Liver (tissue), 9 donors: ENCODE results near the gene MGST3. TPM values are rescaled to one million over a fixed set of nuclear protein-coding genes. Genes with fewer than 3 reads are reported as not detected.

Experiments
- DNase-seq: peaks from one replicate; pipeline ENCODE4 v3.0.0-alpha.2; 2017; ENCODE audit warnings: low spot score
- H3K27ac ChIP-seq, 2 donors: one replicate each; pipeline ENCODE4 v1.7.0; 2013; ENCODE audit warnings: inconsistent platforms in 2 of 2, low read length in 2 of 2, control low read depth in 1 of 2, low read depth in 1 of 2, mild to moderate bottlenecking in 1 of 2
- H3K27me3 ChIP-seq, 4 donors: one replicate each; pipeline versions ENCODE4 v1.6.1 to v1.7.0; 2013; ENCODE audit warnings: low read length in 3 of 4, inconsistent platforms in 1 of 4, mild to moderate bottlenecking in 1 of 4, moderate library complexity in 1 of 4; ENCODE audit not compliant: control insufficient read depth in 4 of 4, insufficient read depth in 4 of 4
- H3K36me3 ChIP-seq, 4 donors: one replicate each; pipeline versions ENCODE4 v1.6.1 to v1.7.0; 2013; ENCODE audit warnings: low read length in 3 of 4, mild to moderate bottlenecking in 3 of 4, low read depth in 1 of 4, moderate library complexity in 1 of 4; ENCODE audit not compliant: control insufficient read depth in 4 of 4, insufficient read depth in 3 of 4
- H3K4me1 ChIP-seq, 4 donors: one replicate each; pipeline versions ENCODE4 v1.6.1 to v1.7.0; 2013; ENCODE audit warnings: low read length in 3 of 4, mild to moderate bottlenecking in 3 of 4, moderate library complexity in 1 of 4; ENCODE audit not compliant: control insufficient read depth in 4 of 4, insufficient read depth in 4 of 4
- H3K4me3 ChIP-seq, 3 donors: one replicate each; pipeline versions ENCODE4 v1.6.1 to v1.7.0; 2013; ENCODE audit warnings: low read length in 3 of 3, control low read depth in 1 of 3, low read depth in 1 of 3, mild to moderate bottlenecking in 1 of 3
- H3K9ac ChIP-seq, 2 donors: one replicate each; pipeline ENCODE4 v1.7.0; 2013; ENCODE audit warnings: low read length in 2 of 2, mild to moderate bottlenecking in 2 of 2, moderate library complexity in 2 of 2, control low read depth in 1 of 2, low read depth in 1 of 2
- H3K9me3 ChIP-seq, 4 donors: one replicate each; pipeline versions ENCODE4 v1.6.1 to v1.7.0; 2013; ENCODE audit warnings: low read length in 3 of 4; ENCODE audit not compliant: control insufficient read depth in 4 of 4
- EGR1 ChIP-seq, 2 donors: IDR thresholded peaks; 2 replicates each; pipeline ENCODE4 v1.6.1; 2016 to 2018; ENCODE audit warnings: antibody characterized with exemption in 2 of 2, low read depth in 2 of 2
- FOXA1 ChIP-seq: IDR thresholded peaks from 2 replicates; pipeline ENCODE4 v1.6.1; 2016; ENCODE audit warnings: antibody characterized with exemption
- FOXA2 ChIP-seq: IDR thresholded peaks from 2 replicates; pipeline ENCODE4 v1.6.1; 2016; ENCODE audit warnings: antibody characterized with exemption
- GABPA ChIP-seq, 2 donors: IDR thresholded peaks in 1 of 2; conservative IDR thresholded peaks in 1 of 2; 2 replicates each; pipeline ENCODE4 v1.6.1; 2016; ENCODE audit warnings: antibody characterized with exemption in 2 of 2, mild to moderate bottlenecking in 1 of 2, moderate library complexity in 1 of 2
- HNF4A ChIP-seq, 2 donors: conservative IDR thresholded peaks; 2 replicates each; pipeline ENCODE4 v1.6.1; 2016; ENCODE audit warnings: antibody characterized with exemption in 2 of 2, mild to moderate bottlenecking in 2 of 2
- HNF4G ChIP-seq: IDR thresholded peaks from 2 replicates; pipeline ENCODE4 v1.6.1; 2016; ENCODE audit warnings: antibody characterized with exemption
- JUND ChIP-seq, 2 donors: IDR thresholded peaks; 2 replicates each; pipeline ENCODE4 v1.6.1; 2016; ENCODE audit warnings: antibody characterized with exemption in 2 of 2
- MAX ChIP-seq: IDR thresholded peaks from 2 replicates; pipeline ENCODE4 v1.6.1; 2016; ENCODE audit warnings: antibody characterized with exemption
- NR2F2 ChIP-seq: IDR thresholded peaks from 2 replicates; pipeline ENCODE4 v1.6.1; 2016; ENCODE audit warnings: antibody characterized with exemption
- RAD21 ChIP-seq, 2 donors: IDR thresholded peaks; 2 replicates each; pipeline ENCODE4 v1.6.1; 2016; ENCODE audit warnings: antibody characterized with exemption in 2 of 2, mild to moderate bottlenecking in 2 of 2
- RXRA ChIP-seq, 2 donors: IDR thresholded peaks; 2 replicates each; pipeline ENCODE4 v1.6.1; 2017 to 2018; ENCODE audit warnings: antibody characterized with exemption in 2 of 2, mild to moderate bottlenecking in 1 of 2
- SP1 ChIP-seq: IDR thresholded peaks from 2 replicates; pipeline ENCODE4 v1.6.1; 2018; ENCODE audit warnings: antibody characterized with exemption, mild to moderate bottlenecking
- TAF1 ChIP-seq: conservative IDR thresholded peaks from 2 replicates; pipeline ENCODE4 v1.6.1; 2016; ENCODE audit warnings: antibody characterized with exemption, mild to moderate bottlenecking
- YY1 ChIP-seq: IDR thresholded peaks from 2 replicates; pipeline ENCODE4 v1.6.1; 2016; ENCODE audit warnings: antibody characterized with exemption, mild to moderate bottlenecking
- ZBTB33 ChIP-seq: IDR thresholded peaks from 2 replicates; pipeline ENCODE4 v1.6.1; 2016; ENCODE audit warnings: antibody characterized with exemption
- WGBS: extraction: QIAGEN DNeasy Blood & Tissue Kit; methylation state at CpG from one replicate; pipeline ENCODE4 v1.1.7; 2013; 5-methylcytosine and 5-hydroxymethylcytosine counted together
- polyA plus RNA-seq, 2 donors: library from polyadenylated mRNA; stranded (reverse) in 1 of 2; unstranded in 1 of 2; fragments of 200-250 nt in 1 of 2; fragments of >200 nt in 1 of 2; fragmentation: Nextera tagmentation in 1 of 2; extraction: Ambion mirVana in 1 of 2; gene quantifications; one replicate each; pipeline versions ENCODE4 v1.2.1 to v1.2.3, GENCODE V29; 2013 to 2015
- total RNA-seq, 2 donors: library from RNA; depleted of rRNA; stranded (reverse); fragments of >200 nt; gene quantifications; one replicate each; pipeline ENCODE4 v1.2.3, GENCODE V29; 2014
- TF ChIP-seq, protein P1 (sequence below): fragments of 150-350 bp; IDR thresholded peaks from 2 replicates; pipeline ENCODE4 v1.5.1; 2017; ENCODE audit warnings: improper control_type of control experiment, low read depth, low read length; ENCODE audit not compliant: missing input control
- TF ChIP-seq, protein P2 (sequence below): IDR thresholded peaks from 2 replicates; pipeline ENCODE4 v1.6.1; 2016; ENCODE audit warnings: antibody characterized with exemption
- TF ChIP-seq, protein P3 (sequence below): IDR thresholded peaks from 2 replicates; pipeline ENCODE4 v1.6.1; 2016; ENCODE audit warnings: antibody characterized with exemption, mild to moderate bottlenecking
- donor health status: healthy.
- donor health status: healthy.
- donor health status: healthy.
- donor health status: healthy.
- donor health status: healthy.

MGST3 gene
- total and polyA plus RNA-seq, 4 donors, result 68.7 to 307 (median 181) TPM

GRCh38 chr1:165678509-165678908, 47.5 kb downstream of the MGST3 start:
- TF ChIP-seq FOXA1 (no peak), GABPA (IDR thresholded peaks at IDR 0.05 in 1 of 2, conservative IDR thresholded peaks at IDR 0.05 in 1 of 2) (no peak), TAF1 (no peak), MAX (no peak), HNF4G (no peak), JUND (IDR thresholded peaks at IDR 0.05) (no peak), ZBTB33 (no peak), RXRA (IDR thresholded peaks at IDR 0.05) (no peak), EGR1 (IDR thresholded peaks at IDR 0.05; ENCODE audit: low read depth in 2 of 2) (no peak), RAD21 (IDR thresholded peaks at IDR 0.05) (no peak), YY1 (no peak), FOXA2 (no peak), SP1 (no peak), HNF4A (conservative IDR thresholded peaks at IDR 0.05) (no peak), NR2F2 (no peak)
- TF ChIP-seq, protein P1, sequence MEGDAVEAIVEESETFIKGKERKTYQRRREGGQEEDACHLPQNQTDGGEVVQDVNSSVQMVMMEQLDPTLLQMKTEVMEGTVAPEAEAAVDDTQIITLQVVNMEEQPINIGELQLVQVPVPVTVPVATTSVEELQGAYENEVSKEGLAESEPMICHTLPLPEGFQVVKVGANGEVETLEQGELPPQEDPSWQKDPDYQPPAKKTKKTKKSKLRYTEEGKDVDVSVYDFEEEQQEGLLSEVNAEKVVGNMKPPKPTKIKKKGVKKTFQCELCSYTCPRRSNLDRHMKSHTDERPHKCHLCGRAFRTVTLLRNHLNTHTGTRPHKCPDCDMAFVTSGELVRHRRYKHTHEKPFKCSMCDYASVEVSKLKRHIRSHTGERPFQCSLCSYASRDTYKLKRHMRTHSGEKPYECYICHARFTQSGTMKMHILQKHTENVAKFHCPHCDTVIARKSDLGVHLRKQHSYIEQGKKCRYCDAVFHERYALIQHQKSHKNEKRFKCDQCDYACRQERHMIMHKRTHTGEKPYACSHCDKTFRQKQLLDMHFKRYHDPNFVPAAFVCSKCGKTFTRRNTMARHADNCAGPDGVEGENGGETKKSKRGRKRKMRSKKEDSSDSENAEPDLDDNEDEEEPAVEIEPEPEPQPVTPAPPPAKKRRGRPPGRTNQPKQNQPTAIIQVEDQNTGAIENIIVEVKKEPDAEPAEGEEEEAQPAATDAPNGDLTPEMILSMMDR, result no peak
- TF ChIP-seq, protein P2, sequence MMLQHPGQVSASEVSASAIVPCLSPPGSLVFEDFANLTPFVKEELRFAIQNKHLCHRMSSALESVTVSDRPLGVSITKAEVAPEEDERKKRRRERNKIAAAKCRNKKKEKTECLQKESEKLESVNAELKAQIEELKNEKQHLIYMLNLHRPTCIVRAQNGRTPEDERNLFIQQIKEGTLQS, result no peak
- TF ChIP-seq, protein P3, sequence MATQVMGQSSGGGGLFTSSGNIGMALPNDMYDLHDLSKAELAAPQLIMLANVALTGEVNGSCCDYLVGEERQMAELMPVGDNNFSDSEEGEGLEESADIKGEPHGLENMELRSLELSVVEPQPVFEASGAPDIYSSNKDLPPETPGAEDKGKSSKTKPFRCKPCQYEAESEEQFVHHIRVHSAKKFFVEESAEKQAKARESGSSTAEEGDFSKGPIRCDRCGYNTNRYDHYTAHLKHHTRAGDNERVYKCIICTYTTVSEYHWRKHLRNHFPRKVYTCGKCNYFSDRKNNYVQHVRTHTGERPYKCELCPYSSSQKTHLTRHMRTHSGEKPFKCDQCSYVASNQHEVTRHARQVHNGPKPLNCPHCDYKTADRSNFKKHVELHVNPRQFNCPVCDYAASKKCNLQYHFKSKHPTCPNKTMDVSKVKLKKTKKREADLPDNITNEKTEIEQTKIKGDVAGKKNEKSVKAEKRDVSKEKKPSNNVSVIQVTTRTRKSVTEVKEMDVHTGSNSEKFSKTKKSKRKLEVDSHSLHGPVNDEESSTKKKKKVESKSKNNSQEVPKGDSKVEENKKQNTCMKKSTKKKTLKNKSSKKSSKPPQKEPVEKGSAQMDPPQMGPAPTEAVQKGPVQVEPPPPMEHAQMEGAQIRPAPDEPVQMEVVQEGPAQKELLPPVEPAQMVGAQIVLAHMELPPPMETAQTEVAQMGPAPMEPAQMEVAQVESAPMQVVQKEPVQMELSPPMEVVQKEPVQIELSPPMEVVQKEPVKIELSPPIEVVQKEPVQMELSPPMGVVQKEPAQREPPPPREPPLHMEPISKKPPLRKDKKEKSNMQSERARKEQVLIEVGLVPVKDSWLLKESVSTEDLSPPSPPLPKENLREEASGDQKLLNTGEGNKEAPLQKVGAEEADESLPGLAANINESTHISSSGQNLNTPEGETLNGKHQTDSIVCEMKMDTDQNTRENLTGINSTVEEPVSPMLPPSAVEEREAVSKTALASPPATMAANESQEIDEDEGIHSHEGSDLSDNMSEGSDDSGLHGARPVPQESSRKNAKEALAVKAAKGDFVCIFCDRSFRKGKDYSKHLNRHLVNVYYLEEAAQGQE, result no peak
- Histone ChIP-seq H3K27ac (no peak overlapping the region), H3K36me3 (peaks cover 5 to 49% (median 39%) of the 10 kb centered on the region in 4 donors), H3K9me3 (no peaks in the 10 kb centered on the region), H3K27me3 (no peaks in the 10 kb centered on the region), H3K4me3 (no peak overlapping the region), H3K9ac (no peak overlapping the region), H3K4me1 (peaks cover 0 to 15% (median 7%) of the 10 kb centered on the region in 4 donors)
- no peak for DNase-seq
- under 1% methylated on average over 2 of the region's 2 CpGs for WGBS
